Memory B cell (primary cell): ENCODE results near the gene KDM2A.

Experiments
- ATAC-seq: fragments of 150-1000 bp; cut with Tn5 transposase; 2 replicates; pipeline ENCODE4 v1.10.0; 2021; ENCODE audit warnings: low read depth, mild to moderate bottlenecking, moderate library complexity
- DNase-seq, 2 donors: peaks; one replicate each; pipeline ENCODE4 v3.0.0; 2022; ENCODE audit warnings: low spot score in 2 of 2
- H3K27ac Mint-ChIP-seq: one replicate; pipeline ENCODE4 v1.8.0; 2022; ENCODE audit warnings: mild to moderate bottlenecking, moderate library complexity, mixed read lengths
- H3K27me3 Mint-ChIP-seq: one replicate; pipeline ENCODE4 v1.8.0; 2022; ENCODE audit warnings: mixed read lengths
- H3K36me3 Mint-ChIP-seq: one replicate; pipeline ENCODE4 v1.8.0; 2022; ENCODE audit warnings: mild to moderate bottlenecking, mixed read lengths
- H3K4me1 Mint-ChIP-seq: one replicate; pipeline ENCODE4 v1.8.0; 2022; ENCODE audit warnings: mixed read lengths
- H3K4me3 Mint-ChIP-seq: one replicate; pipeline ENCODE4 v1.8.0; 2022; ENCODE audit warnings: mild to moderate bottlenecking, moderate library complexity, mixed read lengths
- H3K9me3 Mint-ChIP-seq: one replicate; pipeline ENCODE4 v1.8.0; 2022; ENCODE audit warnings: mixed read lengths

KDM2A gene

GRCh38 chr11:67299471-67300191 is 180.6 kb downstream of the KDM2A start:
- H3K9me3 Mint-ChIP-seq: peaks cover 6% of the 10 kb centered on the region
- H3K36me3 Mint-ChIP-seq: peaks cover 36% of the 10 kb centered on the region
- H3K27ac Mint-ChIP-seq: no peak overlapping the region
- DNase-seq (no peak), ATAC-seq (no peak)
- H3K4me1 Mint-ChIP-seq: no peaks in the 10 kb centered on the region
- H3K4me3 Mint-ChIP-seq: no peak overlapping the region
- no peaks in the 10 kb centered on the region for H3K27me3 Mint-ChIP-seq

GRCh38 chr11:67300256-67300755 is 181.2 kb downstream of the KDM2A start:
- H3K9me3 Mint-ChIP-seq: peaks cover 6% of the 10 kb centered on the region
- no peak overlapping the region for H3K4me3 Mint-ChIP-seq
- no peaks in the 10 kb centered on the region for H3K27me3 Mint-ChIP-seq
- ATAC-seq (no peak), DNase-seq (no peak)
- no peak overlapping the region for H3K27ac Mint-ChIP-seq
- H3K4me1 Mint-ChIP-seq: no peaks in the 10 kb centered on the region
- H3K36me3 Mint-ChIP-seq: peaks cover 30% of the 10 kb centered on the region

DNA sequence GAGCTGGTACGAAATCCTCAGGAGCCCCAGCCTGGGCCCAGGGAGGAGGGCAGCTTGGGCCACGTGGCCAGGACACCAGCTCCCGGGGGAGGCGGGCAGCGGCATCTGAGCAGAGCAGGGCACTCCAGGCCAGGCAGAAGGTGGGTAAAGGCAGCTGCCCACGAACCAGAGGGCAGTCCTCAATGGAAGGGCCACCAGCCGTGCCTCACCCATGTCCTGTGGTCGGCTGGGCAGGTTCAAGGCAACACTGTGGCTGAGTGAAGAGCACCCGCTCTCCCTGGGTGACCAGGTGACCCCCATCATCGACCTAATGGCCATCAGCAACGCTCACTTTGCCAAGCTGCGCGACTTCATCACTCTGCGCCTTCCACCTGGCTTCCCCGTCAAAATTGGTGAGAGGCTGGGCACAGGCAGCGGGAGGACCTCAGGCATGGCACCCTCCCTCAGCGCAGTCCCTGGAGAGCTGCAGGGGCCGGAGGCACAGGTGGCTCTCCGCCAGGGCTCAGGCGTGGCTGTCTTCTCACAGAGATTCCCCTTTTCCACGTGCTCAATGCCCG is 181.8 kb downstream of the KDM2A start:
- no peak overlapping the region for H3K4me3 Mint-ChIP-seq

DNA sequence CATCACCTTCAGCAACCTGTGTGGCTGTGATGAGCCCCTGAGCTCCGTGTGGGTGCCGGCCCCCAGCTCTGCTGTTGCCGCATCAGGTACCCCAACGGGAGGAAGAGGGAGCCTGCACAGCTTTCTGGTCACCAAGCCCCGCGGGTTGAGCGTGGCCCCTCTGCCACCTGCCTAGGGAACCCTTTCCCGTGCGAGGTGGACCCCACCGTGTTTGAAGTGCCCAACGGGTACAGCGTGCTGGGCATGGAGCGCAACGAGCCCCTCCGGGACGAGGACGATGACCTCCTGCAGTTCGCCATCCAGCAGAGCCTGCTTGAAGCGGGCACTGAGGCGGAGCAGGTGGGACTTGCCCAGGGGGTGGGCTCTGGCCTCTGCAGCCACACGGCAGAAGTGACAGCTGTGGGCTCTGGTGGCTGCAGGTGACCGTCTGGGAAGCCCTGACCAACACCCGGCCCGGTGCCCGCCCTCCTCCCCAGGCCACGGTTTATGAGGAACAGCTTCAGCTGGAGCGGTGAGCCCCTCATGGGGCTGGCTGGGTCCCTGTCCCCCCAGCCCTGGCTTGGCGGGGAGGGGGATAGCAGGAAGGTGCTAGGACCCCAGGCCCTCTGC is 182.4 kb downstream of the KDM2A start:
- Mint-ChIP-seq H3K27ac (no peak overlapping the region), H3K27me3 (no peaks in the 10 kb centered on the region), H3K4me1 (no peaks in the 10 kb centered on the region), H3K9me3 (peaks cover 3% of the 10 kb centered on the region), H3K4me3 (no peak overlapping the region), H3K36me3 (peaks cover 21% of the 10 kb centered on the region)
- ATAC-seq (no peak), DNase-seq (no peak)

More for the DNA sequence above, 181.8 kb downstream of the KDM2A start:
- no peaks in the 10 kb centered on the region for H3K27me3 Mint-ChIP-seq
- peaks cover 27% of the 10 kb centered on the region for H3K36me3 Mint-ChIP-seq
- ATAC-seq (no peak), DNase-seq (no peak)
- peaks cover 6% of the 10 kb centered on the region for H3K9me3 Mint-ChIP-seq
- no peak overlapping the region for H3K27ac Mint-ChIP-seq
- no peaks in the 10 kb centered on the region for H3K4me1 Mint-ChIP-seq

DNA sequence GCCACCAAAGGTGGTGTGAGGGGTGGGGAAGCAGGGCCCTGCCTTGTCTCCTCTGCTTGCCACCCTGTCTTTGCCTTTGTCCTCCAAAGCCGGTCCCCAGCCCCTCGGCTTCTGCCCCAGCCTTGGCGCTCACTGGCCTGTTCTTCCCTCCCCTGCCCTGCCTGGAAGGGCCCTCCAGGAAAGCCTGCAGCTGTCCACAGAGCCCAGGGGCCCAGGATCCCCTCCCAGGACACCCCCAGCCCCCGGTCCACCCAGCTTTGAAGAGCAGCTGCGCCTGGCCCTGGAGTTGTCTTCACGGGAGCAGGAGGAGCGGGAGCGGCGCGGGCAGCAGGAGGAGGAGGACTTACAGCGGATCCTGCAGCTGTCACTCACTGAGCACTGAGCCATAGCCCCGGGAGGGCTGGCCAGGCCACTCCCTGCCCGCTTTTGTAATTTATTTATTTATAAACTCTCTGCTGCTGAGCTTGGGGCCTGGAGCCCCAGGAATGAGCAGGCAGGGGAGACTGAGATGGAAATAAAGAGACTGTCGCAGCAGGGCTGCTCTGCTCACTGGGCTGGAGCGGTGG is 183.0 kb downstream of the KDM2A start:
- no peaks in the 10 kb centered on the region for H3K4me1 Mint-ChIP-seq
- no peak for ATAC-seq
- H3K27ac Mint-ChIP-seq: no peak overlapping the region
- no peak overlapping the region for H3K4me3 Mint-ChIP-seq
- no peak for DNase-seq
- H3K36me3 Mint-ChIP-seq: peaks cover 15% of the 10 kb centered on the region
- no peaks in the 10 kb centered on the region for H3K27me3 Mint-ChIP-seq
- H3K9me3 Mint-ChIP-seq: no peaks in the 10 kb centered on the region

GRCh38 chr11:67302571-67303131 is 183.6 kb downstream of the KDM2A start:
- DNase-seq (no peak), ATAC-seq (no peak)
- Mint-ChIP-seq H3K4me3 (no peak overlapping the region), H3K36me3 (peaks cover 14% of the 10 kb centered on the region), H3K9me3 (no peaks in the 10 kb centered on the region), H3K4me1 (no peaks in the 10 kb centered on the region), H3K27me3 (no peaks in the 10 kb centered on the region), H3K27ac (no peak overlapping the region)

DNA sequence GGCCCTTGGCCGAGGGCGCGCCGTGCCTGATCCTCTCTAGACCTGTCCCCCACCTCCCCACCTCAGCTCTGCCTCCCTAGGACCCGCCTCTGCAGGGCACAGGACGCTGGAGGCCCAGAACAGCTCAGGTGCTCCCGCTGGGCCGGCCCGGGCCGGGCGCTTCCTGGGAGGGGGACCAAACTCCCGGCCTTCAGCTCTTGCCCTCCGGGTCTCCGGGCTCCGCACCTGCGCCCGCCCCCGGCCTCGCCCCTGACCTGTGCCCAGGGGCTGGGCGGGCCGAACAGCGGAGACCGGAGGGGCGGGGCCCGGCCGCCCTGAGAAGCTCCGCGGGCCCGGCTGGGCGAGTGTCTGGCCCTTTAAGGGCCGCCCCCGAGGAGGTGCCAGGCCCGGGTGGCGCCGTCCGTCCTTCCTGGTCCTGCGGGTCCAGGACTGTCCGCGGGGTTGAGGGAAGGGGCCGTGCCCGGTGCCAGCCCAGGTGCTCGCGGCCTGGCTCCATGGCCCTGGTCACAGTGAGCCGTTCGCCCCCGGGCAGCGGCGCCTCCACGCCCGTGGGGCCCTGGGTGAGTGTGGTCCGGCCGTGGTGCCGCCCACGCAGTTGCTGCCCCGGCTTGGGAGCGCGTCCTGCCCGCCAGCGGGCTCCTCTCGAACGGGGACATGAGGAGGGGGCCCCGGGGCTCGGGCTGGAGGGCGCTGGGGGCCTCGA is 184.2 kb downstream of the KDM2A start, which contains the start of gene SSH3:
SSH3 (plus strand) TSS at position 399 of the 703 bp plus-strand sequence; CDS start at position 495, 96 bp downstream.
- ATAC-seq (peak; percentile 70), DNase-seq (no peak)
- Mint-ChIP-seq H3K9me3 (no peaks in the 10 kb centered on the region), H3K27ac (no peak within 1 kb of the TSS), H3K4me3 (no peak within 1 kb of the TSS), H3K36me3 (peaks cover 9% of the 10 kb centered on the region), H3K4me1 (no peaks in the 10 kb centered on the region), H3K27me3 (no peaks in the 10 kb centered on the region)

DNA sequence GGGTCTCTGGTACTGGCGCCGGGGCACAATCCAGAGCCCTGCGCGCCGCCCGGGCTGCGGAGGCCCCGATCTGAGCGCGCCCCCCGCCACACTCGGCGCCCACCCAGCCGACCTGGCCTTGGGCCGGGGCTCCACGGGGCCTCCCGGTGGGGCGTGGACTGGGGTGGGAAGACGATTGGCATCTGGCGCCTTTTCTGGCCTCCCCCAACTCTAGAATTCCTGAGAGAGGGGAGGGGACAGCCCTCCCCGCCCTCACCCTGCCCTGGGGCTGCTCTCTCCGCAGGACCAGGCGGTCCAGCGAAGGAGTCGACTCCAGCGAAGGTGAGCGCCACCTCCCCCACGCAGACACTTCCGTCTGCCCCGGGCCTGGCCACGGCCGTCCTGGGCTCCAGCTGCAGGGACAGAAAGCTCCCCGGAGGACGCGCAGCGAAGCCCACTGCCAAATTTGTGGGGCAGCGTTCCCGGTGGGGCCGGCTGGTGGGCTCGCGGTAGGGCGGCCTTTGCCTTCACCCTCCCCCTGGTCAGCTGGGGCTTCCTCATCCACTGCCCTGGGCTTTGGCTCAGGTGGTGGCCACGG is 184.9 kb downstream of the KDM2A start:
- no peak overlapping the region for H3K27ac Mint-ChIP-seq
- ATAC-seq: peak; percentile 24
- H3K27me3 Mint-ChIP-seq: no peaks in the 10 kb centered on the region

GRCh38 chr11:67304511-67305113 is 185.5 kb downstream of the KDM2A start:
- no peaks in the 10 kb centered on the region for H3K9me3 Mint-ChIP-seq
- H3K27me3 Mint-ChIP-seq: no peaks in the 10 kb centered on the region
- DNase-seq (no peak), ATAC-seq (no peak)
- H3K36me3 Mint-ChIP-seq: peaks cover 3% of the 10 kb centered on the region
- H3K4me1 Mint-ChIP-seq: no peaks in the 10 kb centered on the region
- no peak overlapping the region for H3K4me3 Mint-ChIP-seq
- H3K27ac Mint-ChIP-seq: no peak overlapping the region

More for the DNA sequence above, 184.9 kb downstream of the KDM2A start:
- Mint-ChIP-seq H3K4me3 (no peak overlapping the region), H3K4me1 (no peaks in the 10 kb centered on the region), H3K36me3 (peaks cover 3% of the 10 kb centered on the region), H3K9me3 (no peaks in the 10 kb centered on the region)
- no peak for DNase-seq

DNA sequence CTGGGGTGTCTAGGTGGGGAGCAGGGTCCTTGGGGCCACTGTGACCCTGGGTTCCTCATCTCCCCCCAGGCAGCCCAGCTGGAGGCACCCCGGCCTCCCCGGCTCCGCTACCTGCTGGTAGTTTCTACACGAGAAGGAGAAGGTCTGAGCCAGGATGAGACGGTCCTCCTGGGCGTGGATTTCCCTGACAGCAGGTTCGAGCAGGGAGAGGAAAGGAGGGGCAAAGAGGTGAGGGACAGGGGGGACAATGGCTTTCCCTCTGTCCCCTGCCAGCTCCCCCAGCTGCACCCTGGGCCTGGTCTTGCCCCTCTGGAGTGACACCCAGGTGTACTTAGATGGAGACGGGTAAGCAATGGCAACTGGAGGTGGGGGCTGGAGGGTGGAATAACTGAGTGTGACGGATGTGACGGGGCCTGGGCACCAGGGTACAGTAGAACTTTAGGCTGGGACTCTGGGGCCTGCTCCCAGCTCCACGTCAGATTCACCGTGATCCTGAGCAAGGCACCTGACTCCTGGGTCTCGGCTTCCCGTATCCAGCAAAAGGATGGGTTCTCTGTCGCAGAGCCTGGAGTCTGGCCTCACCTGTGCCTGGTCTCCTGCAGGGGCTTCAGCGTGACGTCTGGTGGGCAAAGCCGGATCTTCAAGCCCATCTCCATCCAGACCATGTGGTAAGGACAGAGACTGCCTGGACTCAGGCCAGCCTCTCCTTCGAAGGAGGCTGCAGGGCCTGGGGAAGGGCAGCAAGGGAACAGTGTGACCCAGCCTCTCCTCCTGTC is 187.9 kb downstream of the KDM2A start:
- ATAC-seq: no peak
- no peaks in the 10 kb centered on the region for H3K36me3 Mint-ChIP-seq

GRCh38 chr11:67307545-67308001 is 188.5 kb downstream of the KDM2A start:
- DNase-seq (no peak), ATAC-seq (no peak)
- no peak overlapping the region for H3K4me3 Mint-ChIP-seq
- H3K27ac Mint-ChIP-seq: no peak overlapping the region
- H3K36me3 Mint-ChIP-seq: no peaks in the 10 kb centered on the region
- H3K27me3 Mint-ChIP-seq: no peaks in the 10 kb centered on the region
- H3K9me3 Mint-ChIP-seq: no peaks in the 10 kb centered on the region
- H3K4me1 Mint-ChIP-seq: peaks cover 4% of the 10 kb centered on the region

More for the DNA sequence above, 187.9 kb downstream of the KDM2A start:
- H3K4me1 Mint-ChIP-seq: no peaks in the 10 kb centered on the region
- no peaks in the 10 kb centered on the region for H3K9me3 Mint-ChIP-seq
- no peak overlapping the region for H3K27ac Mint-ChIP-seq
- no peaks in the 10 kb centered on the region for H3K27me3 Mint-ChIP-seq
- no peak for DNase-seq
- H3K4me3 Mint-ChIP-seq: no peak overlapping the region
